Fibroblast of lung (primary cell): Measurements from ENCODE around the gene ACBD6.

Experiments used
- EZH2 ChIP-seq: IDR thresholded peaks from 2 replicates; pipeline ENCODE4 v1.5.1; 2012; ENCODE audit warnings: low read length, control low read depth, mild to moderate bottlenecking; ENCODE audit errors: missing control alignments
- TF ChIP-seq, protein P1 (sequence below), 2 donors: IDR thresholded peaks in 1 of 2; conservative IDR thresholded peaks in 1 of 2; 1 replicate in 1 of 2; 2 replicates in 1 of 2; pipeline ENCODE4 v1.5.1; 2011 to 2012; ENCODE audit warnings: low read length in 2 of 2, control low read depth in 1 of 2, inconsistent platforms in 1 of 2, low read depth in 1 of 2, mild to moderate bottlenecking in 1 of 2

DNA sequence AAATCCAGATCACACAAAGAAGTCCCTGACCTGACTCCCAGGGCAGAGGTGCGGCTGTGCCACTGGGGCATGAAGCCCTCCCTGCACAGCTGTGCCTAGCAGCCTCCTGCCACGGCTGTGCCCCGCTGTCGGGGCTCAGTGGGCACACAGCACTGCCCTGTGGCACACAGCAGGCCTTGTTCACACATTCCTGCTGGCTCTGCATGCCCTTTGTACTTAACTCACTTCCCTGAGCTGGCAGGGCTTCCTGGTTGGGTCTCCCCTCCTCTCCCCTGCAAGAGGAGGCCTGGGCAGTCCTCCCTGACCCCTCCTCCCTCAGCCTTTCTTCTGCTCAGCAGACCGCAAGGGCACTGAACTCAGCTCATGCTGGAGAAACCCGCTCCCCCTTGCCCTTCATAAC is 257.5 kb downstream of the ACBD6 start:
- TF ChIP-seq, protein P1, sequence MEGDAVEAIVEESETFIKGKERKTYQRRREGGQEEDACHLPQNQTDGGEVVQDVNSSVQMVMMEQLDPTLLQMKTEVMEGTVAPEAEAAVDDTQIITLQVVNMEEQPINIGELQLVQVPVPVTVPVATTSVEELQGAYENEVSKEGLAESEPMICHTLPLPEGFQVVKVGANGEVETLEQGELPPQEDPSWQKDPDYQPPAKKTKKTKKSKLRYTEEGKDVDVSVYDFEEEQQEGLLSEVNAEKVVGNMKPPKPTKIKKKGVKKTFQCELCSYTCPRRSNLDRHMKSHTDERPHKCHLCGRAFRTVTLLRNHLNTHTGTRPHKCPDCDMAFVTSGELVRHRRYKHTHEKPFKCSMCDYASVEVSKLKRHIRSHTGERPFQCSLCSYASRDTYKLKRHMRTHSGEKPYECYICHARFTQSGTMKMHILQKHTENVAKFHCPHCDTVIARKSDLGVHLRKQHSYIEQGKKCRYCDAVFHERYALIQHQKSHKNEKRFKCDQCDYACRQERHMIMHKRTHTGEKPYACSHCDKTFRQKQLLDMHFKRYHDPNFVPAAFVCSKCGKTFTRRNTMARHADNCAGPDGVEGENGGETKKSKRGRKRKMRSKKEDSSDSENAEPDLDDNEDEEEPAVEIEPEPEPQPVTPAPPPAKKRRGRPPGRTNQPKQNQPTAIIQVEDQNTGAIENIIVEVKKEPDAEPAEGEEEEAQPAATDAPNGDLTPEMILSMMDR (conservative IDR thresholded peaks at IDR 0.05 in 1 of 2, IDR thresholded peaks at IDR 0.05 in 1 of 2; ENCODE audit: low read depth in 1 of 2, low read length in 2 of 2) = no peak
- no peak for TF ChIP-seq EZH2
